ENCODE measurements around the gene STARD3. TPM values are rescaled to one million over a fixed set of nuclear protein-coding genes. Genes with fewer than 3 reads are reported as not detected.

The STARD3 gene
- total and polyA plus RNA-seq, 2 of the 13 experiments (the other 11 are each of a cell fraction or from before 2014, with no cell fraction given) = 34.6 to 100 TPM

DNA sequence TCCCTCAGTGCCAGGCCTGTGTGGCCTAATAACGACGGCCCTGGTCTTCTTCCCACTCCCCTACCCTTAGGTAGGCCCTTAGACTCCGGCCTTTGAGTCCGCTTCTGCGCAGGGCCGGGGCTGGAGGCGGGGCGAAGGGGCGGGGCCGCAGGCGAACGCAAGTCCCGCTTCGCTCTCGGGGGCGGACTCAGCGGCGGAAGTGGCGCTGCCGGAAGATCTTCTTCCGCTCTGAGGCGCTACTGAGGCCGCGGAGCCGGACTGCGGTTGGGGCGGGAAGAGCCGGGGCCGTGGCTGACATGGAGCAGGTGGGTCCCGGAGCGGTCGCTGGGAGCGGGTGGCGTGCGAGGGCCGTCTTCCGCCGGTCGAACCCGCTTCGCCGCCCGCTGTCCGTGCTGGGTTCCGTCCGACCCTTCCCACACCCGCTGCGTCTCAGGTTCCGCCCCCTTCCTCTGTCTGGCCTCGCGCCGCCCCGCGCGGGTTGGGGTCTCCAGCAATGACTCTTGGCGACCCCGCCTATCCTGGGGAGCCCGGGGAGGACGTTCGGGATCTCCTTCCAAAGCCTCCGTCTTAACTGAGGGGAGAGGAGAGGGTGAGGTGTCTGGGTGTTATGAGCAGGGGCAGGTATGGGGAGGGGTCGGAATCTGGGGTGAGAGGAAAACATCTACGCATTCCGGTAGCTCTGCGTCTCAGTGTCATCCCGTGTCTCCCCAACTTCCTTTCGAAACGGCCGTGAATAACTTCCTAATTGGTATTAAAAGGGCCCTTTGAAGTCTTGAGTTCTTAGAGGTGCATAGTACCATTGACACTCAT, at the start of gene STARD3 (continued):
- no peak for TF ChIP-seq ZNF407 (CRISPR knock-in tag; IDR thresholded peaks at IDR 0.05; ENCODE audit: not compliant biosample characterization)
- TF ChIP-seq, protein P1, sequence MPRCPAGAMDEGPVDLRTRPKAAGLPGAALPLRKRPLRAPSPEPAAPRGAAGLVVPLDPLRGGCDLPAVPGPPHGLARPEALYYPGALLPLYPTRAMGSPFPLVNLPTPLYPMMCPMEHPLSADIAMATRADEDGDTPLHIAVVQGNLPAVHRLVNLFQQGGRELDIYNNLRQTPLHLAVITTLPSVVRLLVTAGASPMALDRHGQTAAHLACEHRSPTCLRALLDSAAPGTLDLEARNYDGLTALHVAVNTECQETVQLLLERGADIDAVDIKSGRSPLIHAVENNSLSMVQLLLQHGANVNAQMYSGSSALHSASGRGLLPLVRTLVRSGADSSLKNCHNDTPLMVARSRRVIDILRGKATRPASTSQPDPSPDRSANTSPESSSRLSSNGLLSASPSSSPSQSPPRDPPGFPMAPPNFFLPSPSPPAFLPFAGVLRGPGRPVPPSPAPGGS (CRISPR knock-in tag; IDR thresholded peaks at IDR 0.05) = no peak
- TF ChIP-seq ONECUT2 (CRISPR knock-in tag; IDR thresholded peaks at IDR 0.05) = no peak
- no peak for TF ChIP-seq ZKSCAN5 (CRISPR knock-in tag; IDR thresholded peaks at IDR 0.05)
- peak; percentile 63; the same call in 1 of the 2 replicates for TF ChIP-seq FOXO1 (CRISPR knock-in tag; IDR thresholded peaks at IDR 0.05)
- no peak; the same call in 1 of the 2 replicates for TF ChIP-seq THAP8 (CRISPR knock-in tag; IDR thresholded peaks at IDR 0.05; ENCODE audit: borderline replicate concordance)
- TF ChIP-seq ZBTB2 (CRISPR knock-in tag; IDR thresholded peaks at IDR 0.05; ENCODE audit: low read depth) = peak; percentile 59; the same call in 1 of the 2 replicates
- TF ChIP-seq DZIP1 (CRISPR knock-in tag; IDR thresholded peaks at IDR 0.05) = peak; percentile 90
- TF ChIP-seq FOSL2 (CRISPR knock-in tag; IDR thresholded peaks at IDR 0.05) = no peak
- peak; percentile 52; the same call in 1 of the 2 replicates for TF ChIP-seq ZNF460 (CRISPR knock-in tag; IDR thresholded peaks at IDR 0.05; ENCODE audit: borderline replicate concordance)
- 0 out of 2 replicates have a peak, but pooled peaks have one; percentile 36 for TF ChIP-seq GTF3A (CRISPR knock-in tag; conservative IDR thresholded peaks at IDR 0.05)
- TF ChIP-seq ZNF230 (CRISPR knock-in tag; IDR thresholded peaks at IDR 0.05) = no peak; the same call in 1 of the 2 replicates
- TF ChIP-seq BRD4 (CRISPR knock-in tag; IDR thresholded peaks at IDR 0.05) = 0 out of 2 replicates have a peak, but pooled peaks have one; percentile 60

Measured in HepG2 (cell line).